Measurements from ENCODE around the gene OR5AU1.

DNA sequence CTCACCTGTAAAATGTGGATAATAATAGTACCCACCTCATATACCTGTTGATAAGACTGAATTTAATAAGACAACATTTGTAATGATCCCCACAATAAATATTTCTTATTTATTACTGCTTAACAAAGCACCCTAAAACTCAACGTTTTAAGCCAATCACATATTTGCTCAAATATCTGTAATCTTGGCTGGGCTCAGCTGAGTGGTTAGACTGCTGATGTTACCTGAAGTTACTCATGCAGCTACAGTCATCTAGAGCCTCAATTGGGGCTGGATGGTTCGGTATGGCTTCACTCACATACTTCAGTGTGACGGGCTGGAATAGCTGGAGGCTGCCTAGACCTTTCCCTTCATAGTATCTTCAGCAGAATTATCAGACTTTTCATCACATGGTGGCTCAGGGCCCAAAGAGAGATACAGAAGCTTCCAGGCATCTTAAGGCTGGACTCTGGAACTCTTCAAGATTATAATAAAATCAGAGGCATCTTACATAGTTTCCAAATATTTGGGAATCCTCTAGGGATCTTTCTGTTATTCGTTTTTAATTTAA, 4.3 kb upstream of the OR5AU1 start:
- TF ChIP-seq, protein P1, sequence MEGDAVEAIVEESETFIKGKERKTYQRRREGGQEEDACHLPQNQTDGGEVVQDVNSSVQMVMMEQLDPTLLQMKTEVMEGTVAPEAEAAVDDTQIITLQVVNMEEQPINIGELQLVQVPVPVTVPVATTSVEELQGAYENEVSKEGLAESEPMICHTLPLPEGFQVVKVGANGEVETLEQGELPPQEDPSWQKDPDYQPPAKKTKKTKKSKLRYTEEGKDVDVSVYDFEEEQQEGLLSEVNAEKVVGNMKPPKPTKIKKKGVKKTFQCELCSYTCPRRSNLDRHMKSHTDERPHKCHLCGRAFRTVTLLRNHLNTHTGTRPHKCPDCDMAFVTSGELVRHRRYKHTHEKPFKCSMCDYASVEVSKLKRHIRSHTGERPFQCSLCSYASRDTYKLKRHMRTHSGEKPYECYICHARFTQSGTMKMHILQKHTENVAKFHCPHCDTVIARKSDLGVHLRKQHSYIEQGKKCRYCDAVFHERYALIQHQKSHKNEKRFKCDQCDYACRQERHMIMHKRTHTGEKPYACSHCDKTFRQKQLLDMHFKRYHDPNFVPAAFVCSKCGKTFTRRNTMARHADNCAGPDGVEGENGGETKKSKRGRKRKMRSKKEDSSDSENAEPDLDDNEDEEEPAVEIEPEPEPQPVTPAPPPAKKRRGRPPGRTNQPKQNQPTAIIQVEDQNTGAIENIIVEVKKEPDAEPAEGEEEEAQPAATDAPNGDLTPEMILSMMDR (IDR thresholded peaks at IDR 0.05), result no peak
- TF ChIP-seq POLR2AphosphoS5 (IDR thresholded peaks at IDR 0.05), result no peak
